H9 (cell line): Measurements from ENCODE around the gene SLC30A7. TPM values are rescaled to one million over a fixed set of nuclear protein-coding genes. Genes with fewer than 3 reads are reported as not detected.

Source experiments
- DNase-seq: peaks from one replicate; pipeline ENCODE4 v3.0.0-alpha.2; 2017
- H2AFZ ChIP-seq: one replicate; pipeline ENCODE4 v1.6.1; 2013; ENCODE audit warnings: mild to moderate bottlenecking, low read length, control low read depth, moderate library complexity
- H2AK5ac ChIP-seq: 2 replicates; pipeline ENCODE4 v1.6.1; 2013; ENCODE audit warnings: low read length, control low read depth, mixed read lengths; ENCODE audit not compliant: insufficient read length
- H2BK120ac ChIP-seq: one replicate; pipeline ENCODE4 v1.6.1; 2013; ENCODE audit warnings: low read depth, mild to moderate bottlenecking, low read length, control low read depth, inconsistent platforms; ENCODE audit not compliant: poor library complexity, severe bottlenecking
- H2BK12ac ChIP-seq: 2 replicates; pipeline ENCODE4 v1.6.1; 2013; ENCODE audit warnings: low read length, control low read depth, mixed read lengths, low read depth; ENCODE audit not compliant: insufficient read length
- H2BK15ac ChIP-seq: 2 replicates; pipeline ENCODE4 v1.6.1; 2013; ENCODE audit warnings: low read depth, low read length, control low read depth
- H2BK20ac ChIP-seq: one replicate; pipeline ENCODE4 v1.6.1; 2013; ENCODE audit warnings: low read depth, mild to moderate bottlenecking, low read length, control low read depth, inconsistent platforms; ENCODE audit not compliant: poor library complexity, severe bottlenecking
- H2BK5ac ChIP-seq: 2 replicates; pipeline ENCODE4 v1.6.1; 2013; ENCODE audit warnings: low read length, control low read depth, mixed read lengths; ENCODE audit not compliant: insufficient read length
- H3K14ac ChIP-seq: 2 replicates; pipeline ENCODE4 v1.6.1; 2013; ENCODE audit warnings: low read length, control low read depth; ENCODE audit not compliant: insufficient read depth
- H3K18ac ChIP-seq: 2 replicates; pipeline ENCODE4 v1.6.1; 2013; ENCODE audit warnings: low read depth, mild to moderate bottlenecking, mixed read lengths, low read length, control low read depth; ENCODE audit not compliant: insufficient read length
- H3K23ac ChIP-seq: 2 replicates; pipeline ENCODE4 v1.6.1; 2013; ENCODE audit warnings: low read length, control low read depth, mixed read lengths, low read depth; ENCODE audit not compliant: insufficient read length
- H3K23me2 ChIP-seq: 2 replicates; pipeline ENCODE4 v1.6.1; 2013; ENCODE audit warnings: low read depth, mild to moderate bottlenecking, mixed read lengths, low read length, control low read depth; ENCODE audit not compliant: insufficient read length, poor library complexity, severe bottlenecking
- H3K27ac ChIP-seq: 2 replicates; pipeline ENCODE4 v1.5.1; 2013; ENCODE audit warnings: low read length, control low read depth, mixed read lengths, low read depth; ENCODE audit not compliant: insufficient read length
- H3K27me3 ChIP-seq: 2 replicates; pipeline ENCODE4 v1.6.1; 2013; ENCODE audit warnings: low read length, control low read depth, inconsistent platforms; ENCODE audit not compliant: insufficient read depth
- H3K4ac ChIP-seq: 2 replicates; pipeline ENCODE4 v1.6.1; 2013; ENCODE audit warnings: low read depth, mild to moderate bottlenecking, control low read depth, inconsistent platforms, low read length, moderate library complexity
- H3K4me1 ChIP-seq: 2 replicates; pipeline ENCODE4 v1.6.1; 2013; ENCODE audit warnings: low read length, control low read depth, inconsistent platforms; ENCODE audit not compliant: insufficient read depth
- H3K4me2 ChIP-seq: 2 replicates; pipeline ENCODE4 v1.6.1; 2013; ENCODE audit warnings: low read length, control low read depth, mixed read lengths; ENCODE audit not compliant: insufficient read length, insufficient read depth
- H3K56ac ChIP-seq: 2 replicates; pipeline ENCODE4 v1.6.1; 2013; ENCODE audit warnings: low read depth, mild to moderate bottlenecking, mixed read lengths, low read length, control low read depth; ENCODE audit not compliant: insufficient read length
- H3K79me1 ChIP-seq: 2 replicates; pipeline ENCODE4 v1.6.1; 2013; ENCODE audit warnings: low read depth, mild to moderate bottlenecking, moderate library complexity, low read length, control low read depth, inconsistent platforms; ENCODE audit not compliant: insufficient read depth, poor library complexity, severe bottlenecking
- H3K79me2 ChIP-seq: 2 replicates; pipeline ENCODE4 v1.6.1; 2013; ENCODE audit warnings: low read length, control low read depth, inconsistent platforms; ENCODE audit not compliant: insufficient read depth
- H3K9ac ChIP-seq: 2 replicates; pipeline ENCODE4 v1.6.1; 2013; ENCODE audit warnings: low read length, control low read depth, mixed read lengths; ENCODE audit not compliant: insufficient read length; ENCODE audit errors: extremely low read depth
- H3K9me3 ChIP-seq: one replicate; pipeline ENCODE4 v1.6.1; 2013; ENCODE audit warnings: low read depth, low read length, inconsistent platforms; ENCODE audit not compliant: control insufficient read depth
- H3T11ph ChIP-seq: one replicate; pipeline ENCODE4 v1.6.1; 2013; ENCODE audit warnings: mild to moderate bottlenecking, low read length, control low read depth, inconsistent platforms
- H4K20me1 ChIP-seq: one replicate; pipeline ENCODE4 v1.6.1; 2013; ENCODE audit not compliant: control insufficient read depth, insufficient read length, insufficient read depth
- H4K5ac ChIP-seq: 2 replicates; pipeline ENCODE4 v1.6.1; 2013; ENCODE audit warnings: low read depth, mild to moderate bottlenecking, mixed read lengths, low read length, control low read depth; ENCODE audit not compliant: insufficient read length
- H4K8ac ChIP-seq: replicated peaks from 2 replicates; pipeline ENCODE4 v1.6.1; 2013; ENCODE audit warnings: low read length, control low read depth, mixed read lengths, low read depth; ENCODE audit not compliant: insufficient read length
- H4K91ac ChIP-seq: 2 replicates; pipeline ENCODE4 v1.6.1; 2013; ENCODE audit warnings: low read depth, mild to moderate bottlenecking, moderate library complexity, mixed read lengths, low read length, control low read depth; ENCODE audit not compliant: insufficient read length
- H3K27ac Mint-ChIP-seq, 3 experiments: 2 replicates in 2 of 3; 3 replicates in 1 of 3; pipeline ENCODE4 v1.8.0; 2020 to 2021; ENCODE audit warnings: mixed read lengths in 3 of 3, mild to moderate bottlenecking in 1 of 3, moderate library complexity in 1 of 3
- H3K27me3 Mint-ChIP-seq: 2 replicates; pipeline ENCODE4 v1.8.0; 2021; ENCODE audit warnings: low read depth, mild to moderate bottlenecking, moderate library complexity, mixed read lengths
- H3K36me3 Mint-ChIP-seq, 3 experiments: 2 replicates in 2 of 3; 3 replicates in 1 of 3; pipeline ENCODE4 v1.8.0; 2020 to 2021; ENCODE audit warnings: low read depth in 3 of 3, mixed read lengths in 3 of 3; ENCODE audit not compliant: insufficient read depth in 1 of 3
- H3K4me1 Mint-ChIP-seq, 2 experiments: 2 replicates each; pipeline ENCODE4 v1.8.0; 2020; ENCODE audit warnings: mixed read lengths in 2 of 2
- H3K4me3 Mint-ChIP-seq, 2 experiments: 2 replicates in 1 of 2; 3 replicates in 1 of 2; pipeline ENCODE4 v1.8.0; 2020 to 2021; ENCODE audit warnings: mild to moderate bottlenecking in 2 of 2, mixed read lengths in 2 of 2, moderate library complexity in 1 of 2
- H3K9me3 Mint-ChIP-seq, 2 experiments: 2 replicates in 1 of 2; 3 replicates in 1 of 2; pipeline ENCODE4 v1.8.0; 2020; ENCODE audit warnings: mild to moderate bottlenecking in 2 of 2, mixed read lengths in 2 of 2, moderate library complexity in 1 of 2
- WGBS: extraction: QIAGEN DNeasy Blood & Tissue Kit; methylation state at CpG from one replicate; pipeline ENCODE4 v1.1.7; 2013; ENCODE audit warnings: missing lambda C conversion rate, low lambda C conversion rate, mixed read lengths; ENCODE audit not compliant: insufficient read length; ENCODE audit errors: extremely low coverage; 5-methylcytosine and 5-hydroxymethylcytosine counted together
- total RNA-seq: library from RNA; stranded (reverse); gene quantifications from 2 replicates; pipeline ENCODE4 v1.2.1, GENCODE V29; 2021
- TF ChIP-seq, protein P1 (sequence below): fragments of 200-600 bp; sonication (generic); conservative IDR thresholded peaks from 3 replicates; pipeline ENCODE4 v1.8.0; 2021; ENCODE audit warnings: antibody characterized with exemption, mild to moderate bottlenecking

SLC30A7 gene
- total RNA-seq, 1 experiment from 2014 or later = 25.6 TPM

DNA sequence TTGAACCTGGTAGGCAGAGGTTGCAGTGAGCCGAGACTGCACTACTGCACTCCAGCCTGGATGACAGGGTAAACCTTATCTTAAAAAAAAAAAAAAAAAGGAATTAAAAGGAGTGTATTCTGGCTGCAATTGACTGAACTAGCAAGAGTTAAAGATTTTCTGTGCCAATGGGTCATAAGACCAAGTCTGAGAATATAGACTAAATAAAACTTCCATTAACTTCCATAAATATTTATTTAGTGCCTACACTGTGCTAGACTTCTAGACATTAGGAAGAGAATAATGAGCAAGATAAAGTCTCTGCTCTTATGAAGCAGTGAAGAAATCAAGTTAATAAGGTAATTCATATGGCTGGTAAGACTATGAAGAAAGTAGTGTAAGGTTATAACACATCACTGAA is 102.5 kb downstream of the SLC30A7 start:
- no peak overlapping the region for H2BK20ac ChIP-seq
- no peak overlapping the region for H3K56ac ChIP-seq
- H2AFZ ChIP-seq = no peak overlapping the region
- H2BK15ac ChIP-seq = no peak overlapping the region
- Mint-ChIP-seq H3K36me3 (peaks cover 6 to 30% (median 21%) of the 10 kb centered on the region in 3 experiments; a peak in 5 of 7 replicates), H3K27ac (no peak overlapping the region), H3K4me3 (no peak overlapping the region), H3K27me3 (no peaks in the 10 kb centered on the region), H3K4me1 (peaks cover 8% of the 10 kb centered on the region in 2 experiments; a peak in 3 of 4 replicates), H3K9me3 (no peaks in the 10 kb centered on the region)
- no peak overlapping the region for H2BK5ac ChIP-seq
- no peaks in the 10 kb centered on the region for H3K79me1 ChIP-seq
- H3K27me3 ChIP-seq = no peaks in the 10 kb centered on the region
- H3K18ac ChIP-seq = no peak overlapping the region
- H4K20me1 ChIP-seq = no peaks in the 10 kb centered on the region
- H3K23ac ChIP-seq = no peak overlapping the region
- H3K9me3 ChIP-seq = no peaks in the 10 kb centered on the region
- no peak overlapping the region for H3T11ph ChIP-seq
- no peak overlapping the region for H2AK5ac ChIP-seq
- H2BK120ac ChIP-seq = no peak overlapping the region
- H3K14ac ChIP-seq = no peak overlapping the region
- no peaks in the 10 kb centered on the region for H3K4me1 ChIP-seq
- TF ChIP-seq, protein P1, sequence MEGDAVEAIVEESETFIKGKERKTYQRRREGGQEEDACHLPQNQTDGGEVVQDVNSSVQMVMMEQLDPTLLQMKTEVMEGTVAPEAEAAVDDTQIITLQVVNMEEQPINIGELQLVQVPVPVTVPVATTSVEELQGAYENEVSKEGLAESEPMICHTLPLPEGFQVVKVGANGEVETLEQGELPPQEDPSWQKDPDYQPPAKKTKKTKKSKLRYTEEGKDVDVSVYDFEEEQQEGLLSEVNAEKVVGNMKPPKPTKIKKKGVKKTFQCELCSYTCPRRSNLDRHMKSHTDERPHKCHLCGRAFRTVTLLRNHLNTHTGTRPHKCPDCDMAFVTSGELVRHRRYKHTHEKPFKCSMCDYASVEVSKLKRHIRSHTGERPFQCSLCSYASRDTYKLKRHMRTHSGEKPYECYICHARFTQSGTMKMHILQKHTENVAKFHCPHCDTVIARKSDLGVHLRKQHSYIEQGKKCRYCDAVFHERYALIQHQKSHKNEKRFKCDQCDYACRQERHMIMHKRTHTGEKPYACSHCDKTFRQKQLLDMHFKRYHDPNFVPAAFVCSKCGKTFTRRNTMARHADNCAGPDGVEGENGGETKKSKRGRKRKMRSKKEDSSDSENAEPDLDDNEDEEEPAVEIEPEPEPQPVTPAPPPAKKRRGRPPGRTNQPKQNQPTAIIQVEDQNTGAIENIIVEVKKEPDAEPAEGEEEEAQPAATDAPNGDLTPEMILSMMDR = no peak
- H3K9ac ChIP-seq = no peak overlapping the region
- H3K4me2 ChIP-seq = no peak overlapping the region
- H4K91ac ChIP-seq = no peak overlapping the region
- H4K8ac ChIP-seq = no peak overlapping the region
- no peaks in the 10 kb centered on the region for H3K23me2 ChIP-seq
- no peak overlapping the region for H4K5ac ChIP-seq
- no peak overlapping the region for H3K4ac ChIP-seq
- no peaks in the 10 kb centered on the region; the same call in 1 of the 2 replicates for H3K79me2 ChIP-seq
- no peak overlapping the region for H2BK12ac ChIP-seq
- no peak overlapping the region for H3K27ac ChIP-seq
- WGBS = no CpG with 5 or more reads among the region's 1 CpG
- no peak for DNase-seq
